AG04449 (cell line): Measurements from ENCODE around the gene FXYD7.

Experiments used
- CTCF ChIA-PET: fragments of 350-600 bp; formaldehyde crosslinking; extraction: SDS; loops from one replicate; lab custom pipeline; 2021; ENCODE audit warnings: antibody characterized with exemption; lab: Yijun Ruan, JAX
- POLR2A ChIA-PET: fragments of 400-600, 350-600 bp; formaldehyde crosslinking; extraction: SDS; loops from one replicate; lab custom pipeline; 2020; ENCODE audit warnings: antibody characterized with exemption, inconsistent platforms; lab: Yijun Ruan, JAX
- DNase-seq: peaks from one replicate; pipeline ENCODE4 v3.0.0-alpha.2; 2010; ENCODE audit warnings: low read depth, low spot score
- H3K4me3 ChIP-seq: 2 replicates; pipeline ENCODE4 v1.5.1; 2011; ENCODE audit warnings: low read depth, mild to moderate bottlenecking, control low read depth, low read length
- CTCF ChIP-seq: IDR thresholded peaks from one replicate; pipeline ENCODE4 v1.5.1; 2011; ENCODE audit warnings: mild to moderate bottlenecking, moderate library complexity, low read length, control low read depth, inconsistent platforms; ENCODE audit not compliant: insufficient read depth; ENCODE audit errors: missing control alignments

FXYD7 gene

GRCh38 chr19:35144259-35144599 is 1.2 kb downstream of the FXYD7 start:
- no peak for TF ChIP-seq CTCF
- DNase-seq: no peak
- no peak overlapping the region for H3K4me3 ChIP-seq
- POLR2A ChIA-PET: no interaction called here
- CTCF ChIA-PET: interaction anchor here (1.2 to 7.8 kb wide), 4 partner anchors 9 to 78 kb away, joined by 5 to 104 read pairs (median 16); partner anchors contain the start of genes FXYD5 and LGI4

GRCh38 chr19:35144600-35145436 is 1.8 kb downstream of the FXYD7 start:
- TF ChIP-seq CTCF: no peak
- no peak overlapping the region for H3K4me3 ChIP-seq
- ChIA-PET POLR2A (no interaction called here), CTCF (interaction anchor here (0.9 to 7.8 kb wide), 5 partner anchors 9 to 126 kb away, joined by 3 to 104 read pairs (median 27); partner anchors contain the start of genes FXYD5 and LGI4)
- DNase-seq: no peak

GRCh38 chr19:35146746-35147459 is 3.8 kb downstream of the FXYD7 start:
- DNase-seq: no peak
- TF ChIP-seq CTCF: no peak
- ChIA-PET POLR2A (no interaction called here), CTCF (interaction anchor here (1.2 to 7.8 kb wide), 3 partner anchors 7 to 32 kb away, joined by 3 to 104 read pairs (median 34); partner anchors contain the start of genes FXYD5 and LGI4)
- no peak overlapping the region for H3K4me3 ChIP-seq

GRCh38 chr19:35149463-35149862 is 6.4 kb downstream of the FXYD7 start:
- ChIA-PET CTCF (interaction anchor here (1.1 to 5.1 kb wide), 4 partner anchors 7 to 83 kb away, joined by 3 to 34 read pairs (median 6); partner anchors contain the start of gene LGI4), POLR2A (no interaction called here)
- no peak for TF ChIP-seq CTCF
- no peak overlapping the region for H3K4me3 ChIP-seq
- no peak for DNase-seq

- DNase-seq: no peak
- ChIA-PET POLR2A (no interaction called here), CTCF (interaction anchor here (1.0 to 6.5 kb wide), 4 partner anchors 8 to 107 kb away, joined by 4 to 104 read pairs (median 4); partner anchors contain the start of gene FXYD7)
- H3K4me3 ChIP-seq: no peak overlapping the region
- TF ChIP-seq CTCF: no peak
These were observed 7.4 kb downstream of the FXYD7 start for GRCh38 chr19:35150445-35150844.
